Prostate gland (tissue), 2 donors: ENCODE measurements around the gene REN. TPM values are rescaled to one million over a fixed set of nuclear protein-coding genes. Genes with fewer than 3 reads are reported as not detected.

ENCODE experiments used
- DNase-seq: peaks from one replicate; pipeline ENCODE4 v3.0.0-alpha.2; 2019; ENCODE audit warnings: low spot score
- H3K27ac ChIP-seq, 2 donors: fragments of 200-600 bp; sonication (generic); 2 replicates each; pipeline ENCODE4 v1.5.1; 2017 to 2019
- H3K27me3 ChIP-seq: fragments of 200-600 bp; sonication (generic); replicated peaks from 2 replicates; pipeline ENCODE4 v1.5.1; 2019; ENCODE audit not compliant: insufficient read depth
- H3K36me3 ChIP-seq, 2 donors: fragments of 200-600 bp; sonication (generic); 1 replicate in 1 of 2; 2 replicates in 1 of 2; pipeline versions ENCODE4 v1.5.1 to v1.8.1; 2017 to 2019
- H3K4me1 ChIP-seq: fragments of 200-600 bp; sonication (generic); replicated peaks from 2 replicates; pipeline ENCODE4 v1.5.1; 2019
- H3K4me3 ChIP-seq, 2 donors: fragments of 200-600 bp; sonication (generic); 2 replicates each; pipeline ENCODE4 v1.5.1; 2017 to 2019
- H3K9me3 ChIP-seq: fragments of 200-600 bp; sonication (generic); 2 replicates; pipeline ENCODE4 v1.5.1; 2017
- POLR2A ChIP-seq: fragments of 450-650 bp; IDR thresholded peaks from one replicate; pipeline ENCODE4 v1.6.1; 2016; ENCODE audit warnings: antibody characterized with exemption, mild to moderate bottlenecking
- POLR2AphosphoS5 ChIP-seq: sonication (generic); formaldehyde crosslinking; IDR thresholded peaks from one replicate; pipeline ENCODE4 v1.6.1; 2017; ENCODE audit warnings: antibody characterized with exemption
- WGBS: methylation state at CpG from one replicate; pipeline ENCODE4 v1.1.5; 2018; 5-methylcytosine and 5-hydroxymethylcytosine counted together
- intact Hi-C: fragments of 100-400 bp; cut with DNase I; formaldehyde crosslinking; loops from one replicate; pipeline ENCODE4 v1.14.2; 2022
- total RNA-seq, 2 donors: library from RNA; depleted of rRNA; stranded (reverse); fragments of >200 nt; gene quantifications; one replicate each; pipeline ENCODE4 v1.1.0, GENCODE V29; 2016
- TF ChIP-seq, protein P1 (sequence below), 4 experiments: fragments of 200-600 bp in 2 of 4; fragments of 450-650 bp in 2 of 4; sonication (generic) in 2 of 4; IDR thresholded peaks; 1 replicate in 3 of 4; 2 replicates in 1 of 4; pipeline ENCODE4 v1.5.1; 2016 to 2019; ENCODE audit warnings: antibody characterized with exemption in 4 of 4, mild to moderate bottlenecking in 2 of 4, moderate library complexity in 2 of 4

Gene REN
- total RNA-seq, 2 donors from 2014 or later: 0.36 TPM; not detected in 1

DNA sequence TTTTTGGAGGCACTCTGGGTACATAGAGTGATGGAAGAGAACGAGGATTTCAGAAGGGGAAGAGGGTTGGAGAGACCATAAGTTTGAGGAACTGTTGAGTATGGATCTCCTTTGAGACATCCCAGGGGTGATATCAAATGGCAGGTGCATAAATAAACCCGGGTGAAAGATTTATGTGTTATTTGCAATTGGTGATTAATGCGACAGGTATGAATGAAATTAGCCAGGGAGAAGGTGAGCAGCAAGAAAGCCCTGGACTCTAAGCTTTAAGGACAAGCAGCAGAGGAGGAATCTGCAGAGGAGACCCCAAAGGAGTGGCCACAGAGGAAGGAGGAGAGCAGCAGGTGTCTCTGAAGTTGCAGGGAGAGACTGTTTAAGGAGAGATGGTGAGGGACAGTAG is 8.8 kb upstream of the REN start:
- DNase-seq: no peak
- TF ChIP-seq POLR2AphosphoS5: no peak
- no peak for TF ChIP-seq POLR2A
- TF ChIP-seq, protein P1, sequence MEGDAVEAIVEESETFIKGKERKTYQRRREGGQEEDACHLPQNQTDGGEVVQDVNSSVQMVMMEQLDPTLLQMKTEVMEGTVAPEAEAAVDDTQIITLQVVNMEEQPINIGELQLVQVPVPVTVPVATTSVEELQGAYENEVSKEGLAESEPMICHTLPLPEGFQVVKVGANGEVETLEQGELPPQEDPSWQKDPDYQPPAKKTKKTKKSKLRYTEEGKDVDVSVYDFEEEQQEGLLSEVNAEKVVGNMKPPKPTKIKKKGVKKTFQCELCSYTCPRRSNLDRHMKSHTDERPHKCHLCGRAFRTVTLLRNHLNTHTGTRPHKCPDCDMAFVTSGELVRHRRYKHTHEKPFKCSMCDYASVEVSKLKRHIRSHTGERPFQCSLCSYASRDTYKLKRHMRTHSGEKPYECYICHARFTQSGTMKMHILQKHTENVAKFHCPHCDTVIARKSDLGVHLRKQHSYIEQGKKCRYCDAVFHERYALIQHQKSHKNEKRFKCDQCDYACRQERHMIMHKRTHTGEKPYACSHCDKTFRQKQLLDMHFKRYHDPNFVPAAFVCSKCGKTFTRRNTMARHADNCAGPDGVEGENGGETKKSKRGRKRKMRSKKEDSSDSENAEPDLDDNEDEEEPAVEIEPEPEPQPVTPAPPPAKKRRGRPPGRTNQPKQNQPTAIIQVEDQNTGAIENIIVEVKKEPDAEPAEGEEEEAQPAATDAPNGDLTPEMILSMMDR (IDR thresholded peaks at IDR 0.05): no peak
- WGBS: 80% methylated on average over 3 of the region's 3 CpGs
- no peaks in the 10 kb centered on the region for H3K36me3 ChIP-seq
- H3K27me3 ChIP-seq: no peaks in the 10 kb centered on the region
- H3K27ac ChIP-seq: no peak overlapping the region
- intact Hi-C loops: no loop called here
- no peaks in the 10 kb centered on the region for H3K4me1 ChIP-seq
- no peaks in the 10 kb centered on the region for H3K9me3 ChIP-seq
- H3K4me3 ChIP-seq: no peak overlapping the region

DNA sequence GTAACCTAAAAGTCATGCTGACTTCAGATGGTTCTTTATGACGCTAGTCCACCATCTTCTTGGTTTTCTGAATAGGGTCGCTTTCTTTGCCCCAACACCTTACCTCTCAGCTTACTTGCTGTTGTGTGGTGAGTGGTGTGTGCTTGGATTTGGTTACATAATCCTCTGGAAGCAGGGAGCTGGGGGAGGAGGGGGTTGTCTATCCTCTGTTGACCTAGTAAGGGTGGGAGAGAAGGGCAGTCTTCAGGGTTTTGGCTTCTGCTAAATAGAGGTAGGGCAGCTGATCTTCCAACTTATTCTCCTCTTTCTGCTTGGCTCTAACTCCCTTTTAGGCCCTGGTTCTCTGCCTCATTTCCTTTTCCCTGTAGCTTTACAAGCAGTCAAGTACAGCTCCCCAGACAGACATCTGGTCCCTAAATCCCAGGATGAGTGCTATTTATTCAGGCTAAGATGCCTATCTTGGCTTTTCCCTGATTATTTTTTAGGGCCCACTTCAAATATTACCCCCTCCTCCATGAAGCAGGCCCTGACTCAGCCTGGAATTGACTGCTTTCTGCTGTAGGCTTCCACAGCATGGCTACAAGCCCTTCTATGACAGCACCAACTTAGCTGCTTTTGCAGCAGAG is 6.4 kb upstream of the REN start:
- Histone ChIP-seq H3K9me3 (no peaks in the 10 kb centered on the region), H3K27ac (no peak overlapping the region), H3K27me3 (no peaks in the 10 kb centered on the region), H3K4me3 (no peak overlapping the region), H3K36me3 (no peaks in the 10 kb centered on the region), H3K4me1 (no peaks in the 10 kb centered on the region)
- TF ChIP-seq, protein P1 (IDR thresholded peaks at IDR 0.05): no peak
- TF ChIP-seq POLR2A: no peak
- TF ChIP-seq POLR2AphosphoS5: no peak
- 94% methylated on average over 2 of the region's 2 CpGs for WGBS
- intact Hi-C loops: no loop called here
- no peak for DNase-seq

DNA sequence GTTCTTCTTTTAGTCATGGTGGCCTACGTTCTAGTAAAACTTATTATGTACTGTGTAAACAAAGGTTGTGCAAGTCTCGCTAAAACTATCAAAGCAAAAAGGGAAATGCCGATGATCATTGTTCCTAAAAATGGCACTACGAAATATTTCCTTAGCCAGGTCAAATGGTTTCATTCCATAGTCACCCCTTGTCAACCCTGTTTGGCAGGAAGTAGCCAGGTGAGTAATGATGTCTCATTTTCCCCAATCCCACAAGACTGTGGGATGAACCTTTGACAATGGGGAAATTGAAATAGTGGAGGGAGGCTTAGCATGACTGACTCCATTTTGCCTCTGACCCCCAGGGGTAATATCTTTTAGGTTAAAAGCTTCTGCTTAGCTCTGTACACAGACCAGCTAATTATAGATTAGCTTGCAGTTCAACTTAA is 5.6 kb upstream of the REN start:
- TF ChIP-seq, protein P1 (IDR thresholded peaks at IDR 0.05): peak in 1 of 4 experiments; percentile 4
- TF ChIP-seq POLR2A (no peak), POLR2AphosphoS5 (peak; percentile 68)
- no peaks in the 10 kb centered on the region for H3K36me3 ChIP-seq
- no peaks in the 10 kb centered on the region for H3K27me3 ChIP-seq
- no peak for DNase-seq
- H3K9me3 ChIP-seq: no peaks in the 10 kb centered on the region
- WGBS: 28% methylated on average over 4 of the region's 4 CpGs
- intact Hi-C loops: no loop called here
- no peak overlapping the region for H3K27ac ChIP-seq
- H3K4me3 ChIP-seq: no peak overlapping the region
- H3K4me1 ChIP-seq: no peaks in the 10 kb centered on the region

DNA sequence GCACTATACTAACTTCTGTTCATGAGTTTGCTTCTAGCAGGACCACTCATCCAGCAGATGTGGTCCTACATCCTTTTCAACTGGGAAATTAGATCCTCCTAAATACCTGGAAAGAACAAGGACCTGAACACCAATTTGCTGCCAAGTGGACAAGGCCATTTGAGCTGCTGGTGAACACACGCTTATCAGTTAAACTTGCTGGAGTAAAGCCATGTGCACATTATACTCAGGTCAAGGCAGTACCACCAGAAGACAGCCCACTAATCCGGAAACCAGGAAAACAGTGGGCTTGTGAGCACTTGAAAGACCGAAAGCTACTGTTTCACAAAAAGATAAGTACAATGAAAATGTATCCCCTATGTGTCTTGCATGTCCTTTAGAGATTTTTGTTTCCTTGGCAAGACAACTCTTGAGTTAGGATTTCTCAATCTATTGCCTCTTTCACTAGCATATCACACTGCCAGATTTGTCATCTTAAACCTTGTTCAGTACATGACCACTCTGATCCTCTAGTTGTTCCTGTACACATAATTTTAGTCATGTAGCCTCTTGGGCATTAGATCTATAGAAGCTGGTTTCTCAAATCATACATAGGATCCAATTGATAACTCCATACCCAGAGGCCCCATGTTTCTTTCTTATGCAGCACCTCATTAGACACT is 4.5 kb upstream of the REN start:
- Histone ChIP-seq H3K27ac (no peak overlapping the region), H3K4me3 (no peak overlapping the region), H3K9me3 (no peaks in the 10 kb centered on the region), H3K36me3 (no peaks in the 10 kb centered on the region), H3K4me1 (no peaks in the 10 kb centered on the region), H3K27me3 (no peaks in the 10 kb centered on the region)
- TF ChIP-seq POLR2A (no peak), POLR2AphosphoS5 (no peak)
- TF ChIP-seq, protein P1 (IDR thresholded peaks at IDR 0.05): no peak
- WGBS: 93% methylated on average over 3 of the region's 3 CpGs
- no peak for DNase-seq
- intact Hi-C loops: no loop called here

DNA sequence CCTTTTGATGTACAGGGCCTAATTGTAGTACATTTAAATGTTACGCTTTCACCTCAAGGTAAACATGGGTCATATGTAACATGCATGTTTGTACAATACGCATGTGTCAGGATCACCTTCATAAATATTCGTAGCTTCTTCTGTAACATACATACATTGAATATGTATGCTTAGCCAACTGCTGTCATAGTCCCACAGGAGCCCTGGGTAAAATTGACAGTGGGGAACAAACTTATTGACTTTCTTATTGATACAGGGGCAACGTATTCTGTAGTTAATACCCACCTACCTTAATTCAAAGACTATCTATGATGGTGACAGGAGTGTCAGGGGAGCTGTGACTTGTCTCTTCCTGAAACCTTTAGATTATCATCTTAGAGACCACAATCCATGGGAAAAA is 3.7 kb upstream of the REN start:
- no peaks in the 10 kb centered on the region for H3K27me3 ChIP-seq
- H3K36me3 ChIP-seq: no peaks in the 10 kb centered on the region
- H3K4me1 ChIP-seq: no peaks in the 10 kb centered on the region
- intact Hi-C loops: no loop called here
- no peaks in the 10 kb centered on the region for H3K9me3 ChIP-seq
- no peak overlapping the region for H3K4me3 ChIP-seq
- WGBS: 92% methylated on average over 4 of the region's 4 CpGs
- TF ChIP-seq, protein P1 (IDR thresholded peaks at IDR 0.05): no peak
- TF ChIP-seq POLR2AphosphoS5: no peak
- no peak for TF ChIP-seq POLR2A
- H3K27ac ChIP-seq: no peak overlapping the region
- no peak for DNase-seq
